Measurements from ENCODE around the gene GPHN. TPM values are rescaled to one million over a fixed set of nuclear protein-coding genes. Genes with fewer than 3 reads are reported as not detected.

Gene GPHN
- total RNA-seq, 2 donors from 2014 or later: 21.7 to 23.2 TPM

DNA sequence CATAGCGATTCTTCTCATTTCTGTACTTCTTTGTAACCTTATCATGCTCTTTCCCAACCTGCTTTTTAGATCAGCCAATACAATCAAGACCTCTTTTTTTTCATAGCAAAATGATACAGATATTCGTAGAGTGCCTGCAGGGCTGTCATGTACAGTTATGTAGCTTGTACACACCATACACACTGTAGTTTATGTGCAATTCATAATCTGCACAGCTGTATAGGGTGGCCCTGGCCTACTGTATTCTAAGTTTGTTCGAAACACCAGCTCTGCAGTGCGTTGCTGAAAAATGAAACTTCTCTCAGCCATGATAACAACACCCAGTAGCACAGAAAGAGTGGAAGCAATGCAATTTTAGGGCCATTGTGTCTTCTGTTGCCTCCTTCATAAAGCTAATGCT is 717.6 kb downstream of the GPHN start:
- Mint-ChIP-seq H3K9me3 (no peaks in the 10 kb centered on the region), H3K27me3 (peaks cover 3% of the 10 kb centered on the region), H3K4me3 (no peak overlapping the region), H3K4me1 (no peaks in the 10 kb centered on the region), H3K27ac (no peak overlapping the region), H3K36me3 (ENCODE audit: low read depth) (no peaks in the 10 kb centered on the region)
- ATAC-seq (replicated peaks): no peak

GRCh38 chr14:67228325-67228984 is 720.5 kb downstream of the GPHN start:
- no peak for ATAC-seq (replicated peaks)
- H3K9me3 Mint-ChIP-seq: no peaks in the 10 kb centered on the region
- H3K4me3 Mint-ChIP-seq: no peak overlapping the region
- no peak overlapping the region for H3K27ac Mint-ChIP-seq
- H3K27me3 Mint-ChIP-seq: peaks cover 3% of the 10 kb centered on the region
- no peaks in the 10 kb centered on the region for H3K36me3 Mint-ChIP-seq (ENCODE audit: low read depth)
- no peaks in the 10 kb centered on the region for H3K4me1 Mint-ChIP-seq

Other genes starting within 250 kb of the GPHN start
- not detected for gene CCDC196, start 21.8 kb upstream of the GPHN start, total RNA-seq

All from activated T-helper 17 cell treated with anti-CD3 and anti-CD28 coated beads, Interleukin-2, amount 50 U/mL, for 72 hours (primary cell).